ENCODE data around the gene PACRG. TPM values are rescaled to one million over a fixed set of nuclear protein-coding genes. Genes with fewer than 3 reads are reported as not detected.
A peak's percentile ranks its signal among the peaks of the same experiment; 100 is the strongest.

The PACRG gene
- polyA plus RNA-seq, 1 of the 3 experiments (the other 2 are of a cell fraction): 0.56 TPM

DNA sequence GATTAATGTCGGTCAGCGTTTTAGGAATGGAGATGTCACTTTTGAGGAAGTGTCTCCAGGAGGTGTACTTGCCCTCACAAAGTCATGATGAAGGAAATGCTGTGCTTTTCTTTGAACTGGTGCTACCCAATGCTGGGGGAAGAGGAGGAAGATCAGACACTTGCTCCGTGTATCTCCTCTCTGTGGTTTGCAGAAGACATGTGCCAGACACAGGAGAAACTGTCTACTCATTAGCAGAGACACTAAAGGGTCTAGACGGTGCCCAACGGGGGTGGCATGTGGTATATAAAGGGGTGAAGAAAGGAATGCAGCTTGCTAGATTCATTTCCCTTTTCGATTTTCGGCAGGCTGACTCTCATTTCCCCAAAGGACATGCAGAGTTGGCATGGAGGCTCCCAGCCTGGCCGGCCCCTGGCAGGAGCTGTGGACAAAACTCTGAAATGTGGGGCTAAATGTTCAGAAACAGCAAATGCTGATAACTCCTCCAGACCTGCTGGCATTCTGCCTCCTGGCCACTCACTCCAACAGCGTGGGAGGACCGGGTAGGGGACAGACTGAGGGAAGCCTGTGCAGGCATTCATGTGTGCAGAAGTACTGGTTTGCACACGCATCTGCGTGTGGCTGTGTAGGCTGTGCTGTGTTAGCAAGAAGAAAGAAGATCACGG is 627.1 kb downstream of the PACRG start:
- WGBS (ENCODE audit: low lambda C conversion rate): 69% methylated on average over 13 of the region's 13 CpGs
- CTCF ChIA-PET: interaction anchor here (0.9 to 1.4 kb wide), 4 partner anchors 16 to 49 kb away, joined by 3 to 4 read pairs (median 4); no protein-coding TSS in a partner anchor

DNA sequence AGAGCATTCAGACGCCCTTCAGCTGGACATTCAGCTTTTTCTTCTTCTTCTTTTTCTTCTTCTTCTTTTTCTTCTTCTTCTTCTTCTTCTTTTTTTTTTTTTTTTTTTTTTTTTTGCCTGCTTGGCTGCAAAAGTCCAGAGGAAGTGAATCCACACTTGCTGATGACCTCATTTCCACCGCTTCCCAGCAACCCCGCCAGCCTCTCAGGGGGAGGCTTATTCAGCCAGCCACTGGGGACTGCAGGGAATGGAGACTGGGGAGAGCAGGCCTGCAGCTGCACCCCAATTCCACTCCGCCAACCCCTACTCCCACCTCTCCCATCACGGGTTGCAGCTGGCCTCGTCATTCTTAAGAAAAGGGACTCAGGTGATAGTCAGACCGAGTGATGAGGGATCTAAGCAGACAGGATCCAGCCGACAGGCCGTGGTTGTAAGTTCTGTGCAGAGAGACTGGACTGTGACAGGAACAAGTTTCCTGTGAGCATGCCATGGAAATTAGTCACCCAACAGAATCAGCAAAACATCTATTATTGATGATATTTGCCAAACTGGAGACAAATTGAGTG is 627.7 kb downstream of the PACRG start:
- no peaks in the 10 kb centered on the region for H3K27me3 ChIP-seq (ENCODE audit: insufficient read depth)
- WGBS (ENCODE audit: low lambda C conversion rate): 18% methylated on average over 9 of the region's 9 CpGs
- no peaks in the 10 kb centered on the region for H3K9me2 ChIP-seq
- peak overlapping the region; percentile 97 for H2AFZ ChIP-seq (ENCODE audit: low read depth)
- DNase-seq: peak; percentile 36
- H3K9ac ChIP-seq: peak overlapping the region; percentile 30; the same call in 1 of the 2 replicates
- peak overlapping the region in 1 of 2 experiments; percentile 56; a peak in 2 of 4 replicates for H3K27ac ChIP-seq (ENCODE audit: low read depth in 2 of 2, low read length in 1 of 2)
- peak overlapping the region; percentile 5 to 53; a peak in 3 of 4 replicates for H3K4me3 ChIP-seq (ENCODE audit: low read depth in 2 of 2, low read length in 1 of 2)
- H3K9me3 ChIP-seq: no peaks in the 10 kb centered on the region
- H3F3A ChIP-seq (replicated peaks; ENCODE audit: insufficient read depth): no peaks in the 10 kb centered on the region
- H4K20me1 ChIP-seq (ENCODE audit: insufficient read depth): no peaks in the 10 kb centered on the region
- TF ChIP-seq FOSL2 (IDR thresholded peaks at IDR 0.05; ENCODE audit: borderline replicate concordance, low read depth): 0 out of 2 replicates have a peak, but pooled peaks have one; percentile 21
- peak; percentile 46 for TF ChIP-seq JUND (IDR thresholded peaks at IDR 0.05)
- TF ChIP-seq SIN3A (IDR thresholded peaks at IDR 0.05; ENCODE audit: borderline replicate concordance, low read depth, low read length): no peak
- TF ChIP-seq TAF1 (IDR thresholded peaks at IDR 0.05; ENCODE audit: borderline replicate concordance, low read depth, low read length): peak; percentile 14; the same call in 1 of the 2 replicates
- no peak for TF ChIP-seq ELF1 (IDR thresholded peaks at IDR 0.05)
- TF ChIP-seq MEF2A (IDR thresholded peaks at IDR 0.05; ENCODE audit: borderline replicate concordance, low read depth): no peak
- TF ChIP-seq GABPA (IDR thresholded peaks at IDR 0.05; ENCODE audit: low read depth): peak; percentile 66
- no peak for TF ChIP-seq NRF1 (IDR thresholded peaks at IDR 0.05; ENCODE audit: low read depth, low read length)
- TF ChIP-seq FOXM1 (IDR thresholded peaks at IDR 0.05; ENCODE audit: low read depth): no peak
- TF ChIP-seq, protein P1, sequence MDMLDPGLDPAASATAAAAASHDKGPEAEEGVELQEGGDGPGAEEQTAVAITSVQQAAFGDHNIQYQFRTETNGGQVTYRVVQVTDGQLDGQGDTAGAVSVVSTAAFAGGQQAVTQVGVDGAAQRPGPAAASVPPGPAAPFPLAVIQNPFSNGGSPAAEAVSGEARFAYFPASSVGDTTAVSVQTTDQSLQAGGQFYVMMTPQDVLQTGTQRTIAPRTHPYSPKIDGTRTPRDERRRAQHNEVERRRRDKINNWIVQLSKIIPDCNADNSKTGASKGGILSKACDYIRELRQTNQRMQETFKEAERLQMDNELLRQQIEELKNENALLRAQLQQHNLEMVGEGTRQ (IDR thresholded peaks at IDR 0.05; ENCODE audit: borderline replicate concordance, low read depth, low read length): no peak
- TF ChIP-seq, protein P2, sequence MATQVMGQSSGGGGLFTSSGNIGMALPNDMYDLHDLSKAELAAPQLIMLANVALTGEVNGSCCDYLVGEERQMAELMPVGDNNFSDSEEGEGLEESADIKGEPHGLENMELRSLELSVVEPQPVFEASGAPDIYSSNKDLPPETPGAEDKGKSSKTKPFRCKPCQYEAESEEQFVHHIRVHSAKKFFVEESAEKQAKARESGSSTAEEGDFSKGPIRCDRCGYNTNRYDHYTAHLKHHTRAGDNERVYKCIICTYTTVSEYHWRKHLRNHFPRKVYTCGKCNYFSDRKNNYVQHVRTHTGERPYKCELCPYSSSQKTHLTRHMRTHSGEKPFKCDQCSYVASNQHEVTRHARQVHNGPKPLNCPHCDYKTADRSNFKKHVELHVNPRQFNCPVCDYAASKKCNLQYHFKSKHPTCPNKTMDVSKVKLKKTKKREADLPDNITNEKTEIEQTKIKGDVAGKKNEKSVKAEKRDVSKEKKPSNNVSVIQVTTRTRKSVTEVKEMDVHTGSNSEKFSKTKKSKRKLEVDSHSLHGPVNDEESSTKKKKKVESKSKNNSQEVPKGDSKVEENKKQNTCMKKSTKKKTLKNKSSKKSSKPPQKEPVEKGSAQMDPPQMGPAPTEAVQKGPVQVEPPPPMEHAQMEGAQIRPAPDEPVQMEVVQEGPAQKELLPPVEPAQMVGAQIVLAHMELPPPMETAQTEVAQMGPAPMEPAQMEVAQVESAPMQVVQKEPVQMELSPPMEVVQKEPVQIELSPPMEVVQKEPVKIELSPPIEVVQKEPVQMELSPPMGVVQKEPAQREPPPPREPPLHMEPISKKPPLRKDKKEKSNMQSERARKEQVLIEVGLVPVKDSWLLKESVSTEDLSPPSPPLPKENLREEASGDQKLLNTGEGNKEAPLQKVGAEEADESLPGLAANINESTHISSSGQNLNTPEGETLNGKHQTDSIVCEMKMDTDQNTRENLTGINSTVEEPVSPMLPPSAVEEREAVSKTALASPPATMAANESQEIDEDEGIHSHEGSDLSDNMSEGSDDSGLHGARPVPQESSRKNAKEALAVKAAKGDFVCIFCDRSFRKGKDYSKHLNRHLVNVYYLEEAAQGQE (IDR thresholded peaks at IDR 0.05; ENCODE audit: low read depth, low read length): no peak
- TF ChIP-seq RCOR1 (IDR thresholded peaks at IDR 0.05; ENCODE audit: low read length): no peak
- TF ChIP-seq EP300 (IDR thresholded peaks at IDR 0.05; ENCODE audit: borderline replicate concordance in 1 of 2, low read depth in 1 of 2, low read length in 1 of 2): 0 out of 4 replicates have a peak, but pooled peaks of 1 of the 2 experiments have one; percentile 5
- TF ChIP-seq, protein P3, sequence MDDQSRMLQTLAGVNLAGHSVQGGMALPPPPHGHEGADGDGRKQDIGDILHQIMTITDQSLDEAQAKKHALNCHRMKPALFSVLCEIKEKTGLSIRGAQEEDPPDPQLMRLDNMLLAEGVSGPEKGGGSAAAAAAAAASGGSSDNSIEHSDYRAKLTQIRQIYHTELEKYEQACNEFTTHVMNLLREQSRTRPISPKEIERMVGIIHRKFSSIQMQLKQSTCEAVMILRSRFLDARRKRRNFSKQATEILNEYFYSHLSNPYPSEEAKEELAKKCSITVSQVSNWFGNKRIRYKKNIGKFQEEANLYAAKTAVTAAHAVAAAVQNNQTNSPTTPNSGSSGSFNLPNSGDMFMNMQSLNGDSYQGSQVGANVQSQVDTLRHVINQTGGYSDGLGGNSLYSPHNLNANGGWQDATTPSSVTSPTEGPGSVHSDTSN (IDR thresholded peaks at IDR 0.05): peak; percentile 54
- no peak for TF ChIP-seq TCF12 (IDR thresholded peaks at IDR 0.05)
- H3K79me2 ChIP-seq (ENCODE audit: insufficient read depth): no peaks in the 10 kb centered on the region
- POLR2A ChIA-PET: no interaction called here
- peaks cover 11 to 18% of the 10 kb centered on the region in 2 experiments; a peak in 3 of 4 replicates for H3K4me1 ChIP-seq (ENCODE audit: control insufficient read depth in 1 of 2, insufficient read depth in 2 of 2, low read depth in 1 of 2, low read length in 1 of 2)
- peak overlapping the region; percentile 61 for H3K4me2 ChIP-seq
- no peaks in the 10 kb centered on the region for H3K36me3 ChIP-seq (replicated peaks in 1 of 2; ENCODE audit: control insufficient read depth in 1 of 2, insufficient read depth in 2 of 2, low read length in 1 of 2)
- CTCF ChIA-PET: interaction anchor here (1.2 to 1.4 kb wide), 2 partner anchors 15 to 24 kb away, joined by 3 to 4 read pairs; no protein-coding TSS in a partner anchor

More for the DNA sequence above, 627.1 kb downstream of the PACRG start:
- Histone ChIP-seq H4K20me1 (ENCODE audit: insufficient read depth) (no peaks in the 10 kb centered on the region), H3K36me3 (replicated peaks in 1 of 2; ENCODE audit: control insufficient read depth in 1 of 2, insufficient read depth in 2 of 2, low read length in 1 of 2) (no peaks in the 10 kb centered on the region), H3K4me3 (ENCODE audit: low read depth in 2 of 2, low read length in 1 of 2) (no peak overlapping the region), H2AFZ (ENCODE audit: low read depth) (peak overlapping the region; percentile 97), H3K9me2 (no peaks in the 10 kb centered on the region), H3K27me3 (ENCODE audit: insufficient read depth) (no peaks in the 10 kb centered on the region), H3K4me1 (ENCODE audit: control insufficient read depth in 1 of 2, insufficient read depth in 2 of 2, low read depth in 1 of 2, low read length in 1 of 2) (peaks cover 11 to 18% of the 10 kb centered on the region in 2 experiments; a peak in 3 of 4 replicates), H3K79me2 (ENCODE audit: insufficient read depth) (no peaks in the 10 kb centered on the region), H3K27ac (ENCODE audit: low read depth in 2 of 2, low read length in 1 of 2) (peak overlapping the region in 1 of 2 experiments; percentile 56; a peak in 2 of 4 replicates), H3K4me2 (peak overlapping the region; percentile 61), H3K9me3 (no peaks in the 10 kb centered on the region), H3F3A (replicated peaks; ENCODE audit: insufficient read depth) (no peaks in the 10 kb centered on the region), H3K9ac (no peak overlapping the region)
- DNase-seq: peak; percentile 45
- no peak for TF ChIP-seq RFX5 (IDR thresholded peaks at IDR 0.05; ENCODE audit: low read length)
- TF ChIP-seq FOSL2 (IDR thresholded peaks at IDR 0.05; ENCODE audit: borderline replicate concordance, low read depth): 0 out of 2 replicates have a peak, but pooled peaks have one; percentile 0
- TF ChIP-seq ELF1 (IDR thresholded peaks at IDR 0.05): no peak
- POLR2A ChIA-PET: no interaction called here
